ENCODE data around the gene SORCS3.

The SORCS3 gene

GRCh38 chr10:104778371-104778770 lies 137.3 kb downstream of the SORCS3 start:
- DNase-seq (ENCODE audit: low read depth in 2 of 2) = no peak

- no peak for DNase-seq (ENCODE audit: low read depth in 2 of 2)
Observed at GRCh38 chr10:104779701-104780100, 138.6 kb downstream of the SORCS3 start.

- DNase-seq (ENCODE audit: low read depth in 2 of 2) = no peak
Observed at GRCh38 chr10:104780165-104780564, 139.1 kb downstream of the SORCS3 start.

GRCh38 chr10:104780946-104781595 lies 140.0 kb downstream of the SORCS3 start:
- no peak for DNase-seq (ENCODE audit: low read depth in 2 of 2)

- DNase-seq (ENCODE audit: low read depth in 2 of 2) = no peak
Observed at GRCh38 chr10:104784452-104784851, 143.4 kb downstream of the SORCS3 start.

- DNase-seq (ENCODE audit: low read depth in 2 of 2) = no peak
Observed at GRCh38 chr10:104791471-104791870, 150.4 kb downstream of the SORCS3 start.

- no peak for DNase-seq (ENCODE audit: low read depth in 2 of 2)
Observed at GRCh38 chr10:104795411-104795810, 154.3 kb downstream of the SORCS3 start.

- no peak for DNase-seq (ENCODE audit: low read depth in 2 of 2)
Observed at GRCh38 chr10:104796823-104797222, 155.7 kb downstream of the SORCS3 start.

- DNase-seq (ENCODE audit: low read depth in 2 of 2) = no peak
Observed at GRCh38 chr10:104802941-104803340, 161.9 kb downstream of the SORCS3 start.

- no peak for DNase-seq (ENCODE audit: low read depth in 2 of 2)
Observed at GRCh38 chr10:104804880-104805279, 163.8 kb downstream of the SORCS3 start.

GRCh38 chr10:104806801-104807200 lies 165.7 kb downstream of the SORCS3 start:
- no peak for DNase-seq (ENCODE audit: low read depth in 2 of 2)

- no peak for DNase-seq (ENCODE audit: low read depth in 2 of 2)
Observed at GRCh38 chr10:104807581-104808310, 166.7 kb downstream of the SORCS3 start.

GRCh38 chr10:104809288-104810090 lies 168.4 kb downstream of the SORCS3 start:
- DNase-seq (ENCODE audit: low read depth in 2 of 2) = no peak

- no peak for DNase-seq (ENCODE audit: low read depth in 2 of 2)
Observed at GRCh38 chr10:104811166-104811565, 170.1 kb downstream of the SORCS3 start.

GRCh38 chr10:104816501-104816900 lies 175.4 kb downstream of the SORCS3 start:
- DNase-seq (ENCODE audit: low read depth in 2 of 2) = no peak

- DNase-seq (ENCODE audit: low read depth in 2 of 2) = no peak
Observed at GRCh38 chr10:104819731-104820130, 178.6 kb downstream of the SORCS3 start.

- DNase-seq (ENCODE audit: low read depth in 2 of 2) = no peak
Observed at GRCh38 chr10:104822088-104822487, 181.0 kb downstream of the SORCS3 start.

GRCh38 chr10:104824380-104825006 lies 183.4 kb downstream of the SORCS3 start:
- DNase-seq (ENCODE audit: low read depth in 2 of 2) = peak in 1 of 2 experiments; percentile 0

GRCh38 chr10:104831272-104831671 lies 190.2 kb downstream of the SORCS3 start:
- DNase-seq (ENCODE audit: low read depth in 2 of 2) = no peak

- DNase-seq (ENCODE audit: low read depth in 2 of 2) = no peak
Observed at GRCh38 chr10:104834580-104834979, 193.5 kb downstream of the SORCS3 start.

- DNase-seq (ENCODE audit: low read depth in 2 of 2) = no peak
Observed at GRCh38 chr10:104835422-104835821, 194.3 kb downstream of the SORCS3 start.

GRCh38 chr10:104842704-104843103 lies 201.6 kb downstream of the SORCS3 start:
- DNase-seq (ENCODE audit: low read depth in 2 of 2) = no peak
